Heart left ventricle (tissue), 13 donors: ENCODE measurements around the gene SMC3.

ENCODE experiments used
- CTCF ChIP-seq, 12 donors: fragments of 200-600 bp; sonication (generic) in 4 of 12; IDR thresholded peaks; one replicate each; pipeline versions ENCODE4 v1.5.0 to v1.8.0; 2018 to 2022; ENCODE audit warnings: antibody characterized with exemption in 12 of 12, mild to moderate bottlenecking in 5 of 12
- POLR2A ChIP-seq, 2 donors: fragments of 450-650 bp; IDR thresholded peaks; one replicate each; pipeline ENCODE4 v1.6.1; 2017; ENCODE audit warnings: antibody characterized with exemption in 2 of 2, mild to moderate bottlenecking in 2 of 2, moderate library complexity in 2 of 2
- donor health status: ischemic (EF 13 %, LVEDD 7.1; RV severe dilation, severe dysfunction).
- donor health status: DM: no; HTN: yes; CAD: no.
- donor health status: DM: no; HTN: no; CAD: no.
- donor health status: ischemic (EF 25% LVEDD 6.9; RV normal size, moderate dysfunction).
- donor health status: ischemic (EF 25% LVEDD 5.7; RV mildly dilated, moderate dysfunction).
- donor health status: ischemic (EF 35%, LVEDD 5.7; RV mildly dilated, moderate dysfunction).
- donor health status: nonischemic (EF 11% LVEDD 7.7; RV severe dilation, severe dysfunction).
- donor health status: DM: yes; HTN: yes; CAD: no.
- donor health status: PGD.
- donor health status: ischemic (EF 29% LVEDD 5.4; RV normal size, mild dysfunction).
- donor health status: nonischemic (EF 23%, LVEDD 6.1; RV moderate dilation, normal function).

GRCh38 chr10:110650265-110650668, 82.8 kb downstream of the SMC3 start:
- TF ChIP-seq CTCF (IDR thresholded peaks at IDR 0.05): no peak
- no peak for TF ChIP-seq POLR2A (IDR thresholded peaks at IDR 0.05)
